Choroid plexus epithelial cell (primary cell): Measurements from ENCODE around the gene NPFF.

Experiments used
- DNase-seq: peaks from one replicate; pipeline ENCODE4 v3.0.0-alpha.2; 2010; ENCODE audit warnings: low read depth
- H3K4me3 ChIP-seq: 2 replicates; pipeline ENCODE4 v1.5.1; 2011; ENCODE audit warnings: low read depth, mild to moderate bottlenecking, control low read depth, low read length, moderate library complexity
- CTCF ChIP-seq: conservative IDR thresholded peaks from 2 replicates; pipeline ENCODE4 v1.5.1; 2011; ENCODE audit warnings: low read depth, mild to moderate bottlenecking, control low read depth, inconsistent platforms, low read length, moderate library complexity

The NPFF gene

DNA sequence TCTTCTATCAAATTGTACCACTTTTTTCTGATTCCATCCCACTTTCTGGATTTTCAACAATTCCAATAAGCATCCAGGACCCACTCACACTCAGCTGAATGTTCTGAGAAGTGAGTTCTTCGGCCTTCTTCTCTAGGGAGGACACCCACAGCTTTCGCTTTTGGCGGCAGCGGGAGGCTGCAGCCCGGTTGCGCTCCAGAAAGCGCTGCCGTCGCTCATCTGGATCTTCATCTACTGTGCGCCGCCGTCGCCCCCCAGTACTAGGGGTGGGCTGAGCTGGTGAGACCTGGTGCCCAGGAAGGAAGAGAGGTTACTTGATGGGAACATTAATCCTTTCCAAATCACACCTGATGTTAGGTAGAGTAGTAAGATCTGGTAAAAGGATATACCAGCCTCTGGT is 17.2 kb upstream of the NPFF start:
- DNase-seq = no peak
- no peak for TF ChIP-seq CTCF
- no peak overlapping the region for H3K4me3 ChIP-seq

DNA sequence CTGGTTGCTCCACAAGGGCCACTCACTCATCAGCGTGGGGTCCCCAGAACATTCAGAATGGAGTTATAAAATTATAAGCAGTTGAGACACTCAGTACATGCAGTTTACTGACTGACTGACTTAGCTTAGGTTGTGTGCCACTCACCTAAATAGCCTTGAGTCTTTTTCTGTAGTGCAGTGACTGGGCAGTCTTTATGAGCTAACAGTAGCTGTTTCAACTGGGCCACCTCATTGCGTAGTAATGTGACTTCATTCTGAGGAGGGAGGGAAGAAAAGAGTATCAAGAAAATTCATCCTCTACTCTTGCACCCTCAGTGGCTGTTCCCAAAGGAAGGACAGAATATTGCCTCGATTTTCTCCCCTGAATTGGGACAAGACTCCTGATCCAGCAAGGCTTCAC is 15.8 kb upstream of the NPFF start:
- TF ChIP-seq CTCF = no peak
- DNase-seq = no peak

DNA sequence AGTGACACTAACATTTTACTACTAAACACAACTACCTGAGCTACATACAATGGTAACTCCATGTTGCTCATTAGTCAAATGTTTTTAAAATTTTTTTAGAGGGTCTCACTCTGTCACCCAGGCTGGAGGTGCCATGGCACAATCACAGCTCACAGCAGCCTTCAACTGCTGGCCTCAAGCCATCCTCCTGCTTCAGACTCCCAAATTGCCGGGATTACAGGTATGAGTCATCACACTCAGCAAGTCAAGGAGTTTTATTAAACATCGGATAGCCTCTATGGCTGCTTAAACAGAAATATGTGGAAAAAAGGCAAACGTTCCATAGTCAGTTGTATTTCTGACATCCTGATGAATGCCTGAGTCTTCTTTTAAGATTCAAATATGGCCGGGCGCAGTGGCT is 11.1 kb upstream of the NPFF start:
- DNase-seq = no peak
- H3K4me3 ChIP-seq = no peak overlapping the region
- no peak for TF ChIP-seq CTCF

More for the DNA sequence above, 15.8 kb upstream of the NPFF start:
- no peak overlapping the region for H3K4me3 ChIP-seq

- TF ChIP-seq CTCF = no peak
- H3K4me3 ChIP-seq = no peak overlapping the region
- DNase-seq = no peak
These were observed 9.6 kb upstream of the NPFF start for GRCh38 chr12:53516758-53517455.

DNA sequence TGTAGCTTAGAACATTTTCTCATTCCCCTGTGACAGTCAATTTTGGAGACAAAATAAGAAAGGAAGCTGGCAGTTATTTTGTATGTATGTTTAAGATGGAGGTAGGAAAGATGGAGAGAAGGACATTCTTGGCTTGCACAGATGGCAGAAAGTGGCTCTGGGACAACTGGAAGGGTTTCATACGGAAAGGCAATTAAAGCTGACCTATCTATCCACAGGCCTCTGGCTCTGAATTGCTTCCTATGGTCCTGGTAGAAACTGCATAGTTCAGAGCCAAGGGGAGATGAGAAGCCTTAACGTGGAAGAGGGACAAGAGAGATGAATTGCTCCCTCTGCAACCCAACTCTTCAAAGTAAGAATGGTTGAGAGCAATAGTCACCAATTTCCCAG is 8.0 kb upstream of the NPFF start:
- no peak for DNase-seq
- TF ChIP-seq CTCF = no peak
- H3K4me3 ChIP-seq = no peak overlapping the region

GRCh38 chr12:53514628-53515290 is 7.5 kb upstream of the NPFF start:
- DNase-seq = no peak
- TF ChIP-seq CTCF = no peak
- H3K4me3 ChIP-seq = no peak overlapping the region
